Neural progenitor cell (in vitro differentiated cells): ENCODE measurements around the gene C2CD2L. TPM values are rescaled to one million over a fixed set of nuclear protein-coding genes. Genes with fewer than 3 reads are reported as not detected.
A peak's percentile ranks its signal among the peaks of the same experiment; 100 is the strongest.

Experiments used
- DNase-seq: peaks from one replicate; pipeline ENCODE4 v3.0.0-alpha.2; 2016; ENCODE audit warnings: low spot score
- H2AFZ ChIP-seq: fragments of 200-600 bp; sonication (generic); replicated peaks from 2 replicates; pipeline ENCODE4 v1.6.1; 2016; ENCODE audit warnings: antibody characterized with exemption
- H3F3A ChIP-seq: fragments of 200-600 bp; sonication (generic); 2 replicates; pipeline ENCODE4 v1.6.1; 2016; ENCODE audit warnings: antibody characterized with exemption, low read depth
- H3K27ac ChIP-seq: fragments of 200-600 bp; sonication (generic); 2 replicates; pipeline ENCODE4 v1.5.1; 2016; ENCODE audit warnings: mild to moderate bottlenecking
- H3K27me3 ChIP-seq: fragments of 200-600 bp; sonication (generic); 2 replicates; pipeline ENCODE4 v1.6.1; 2016; ENCODE audit warnings: mild to moderate bottlenecking, moderate library complexity
- H3K36me3 ChIP-seq: fragments of 200-600 bp; sonication (generic); 2 replicates; pipeline ENCODE4 v1.5.1; 2016
- H3K4me1 ChIP-seq: fragments of 200-600 bp; sonication (generic); 2 replicates; pipeline ENCODE4 v1.6.1; 2016; ENCODE audit warnings: mixed run types
- H3K4me2 ChIP-seq: fragments of 200-600 bp; sonication (generic); 2 replicates; pipeline ENCODE4 v1.6.1; 2016
- H3K4me3 ChIP-seq: fragments of 200-600 bp; sonication (generic); 2 replicates; pipeline ENCODE4 v1.5.1; 2016
- H3K79me2 ChIP-seq: fragments of 200-600 bp; sonication (generic); 2 replicates; pipeline ENCODE4 v1.6.1; 2016; ENCODE audit warnings: low read depth
- H3K9ac ChIP-seq: fragments of 200-600 bp; sonication (generic); 2 replicates; pipeline ENCODE4 v1.6.1; 2016
- H3K9me3 ChIP-seq: fragments of 200-600 bp; sonication (generic); 2 replicates; pipeline ENCODE4 v1.5.1; 2016; ENCODE audit warnings: low read depth
- H4K20me1 ChIP-seq: fragments of 200-600 bp; sonication (generic); 2 replicates; pipeline ENCODE4 v1.6.1; 2016; ENCODE audit warnings: low read depth
- H3K27ac Mint-ChIP-seq: 3 replicates; pipeline ENCODE4 v1.8.0; 2021; ENCODE audit warnings: mixed read lengths
- H3K27me3 Mint-ChIP-seq: 2 replicates; pipeline ENCODE4 v1.8.0; 2022; ENCODE audit warnings: low read depth, mild to moderate bottlenecking, inconsistent platforms, moderate library complexity, mixed read lengths; ENCODE audit not compliant: insufficient read depth
- H3K36me3 Mint-ChIP-seq: 3 replicates; pipeline ENCODE4 v1.8.0; 2021; ENCODE audit warnings: mixed read lengths
- H3K4me1 Mint-ChIP-seq: 3 replicates; pipeline ENCODE4 v1.8.0; 2021; ENCODE audit warnings: mixed read lengths
- H3K4me3 Mint-ChIP-seq: 3 replicates; pipeline ENCODE4 v1.8.0; 2021; ENCODE audit warnings: mild to moderate bottlenecking, moderate library complexity, mixed read lengths
- H3K9me3 Mint-ChIP-seq: 3 replicates; pipeline ENCODE4 v1.8.0; 2020; ENCODE audit warnings: mixed read lengths
- EZH2 ChIP-seq: fragments of 200-600 bp; sonication (generic); IDR thresholded peaks from 2 replicates; pipeline ENCODE4 v1.6.1; 2017; ENCODE audit warnings: antibody characterized with exemption, mild to moderate bottlenecking, moderate library complexity
- EZH2phosphoT487 ChIP-seq: fragments of 200-600 bp; sonication (generic); IDR thresholded peaks from 2 replicates; pipeline ENCODE4 v1.6.1; 2017; ENCODE audit warnings: antibody characterized with exemption
- total RNA-seq: library from RNA; depleted of rRNA; stranded (reverse); fragments of >200 nt; gene quantifications from 2 replicates; pipeline ENCODE4 v1.2.3, GENCODE V29; 2015; ENCODE audit warnings: low replicate concordance
- TF ChIP-seq, protein P1 (sequence below): fragments of 200-600 bp; sonication (generic); IDR thresholded peaks from 2 replicates; pipeline ENCODE4 v1.5.1; 2017; ENCODE audit warnings: antibody characterized with exemption, mild to moderate bottlenecking

Gene C2CD2L
- total RNA-seq, 1 donor from 2014 or later = 1.5 TPM

DNA sequence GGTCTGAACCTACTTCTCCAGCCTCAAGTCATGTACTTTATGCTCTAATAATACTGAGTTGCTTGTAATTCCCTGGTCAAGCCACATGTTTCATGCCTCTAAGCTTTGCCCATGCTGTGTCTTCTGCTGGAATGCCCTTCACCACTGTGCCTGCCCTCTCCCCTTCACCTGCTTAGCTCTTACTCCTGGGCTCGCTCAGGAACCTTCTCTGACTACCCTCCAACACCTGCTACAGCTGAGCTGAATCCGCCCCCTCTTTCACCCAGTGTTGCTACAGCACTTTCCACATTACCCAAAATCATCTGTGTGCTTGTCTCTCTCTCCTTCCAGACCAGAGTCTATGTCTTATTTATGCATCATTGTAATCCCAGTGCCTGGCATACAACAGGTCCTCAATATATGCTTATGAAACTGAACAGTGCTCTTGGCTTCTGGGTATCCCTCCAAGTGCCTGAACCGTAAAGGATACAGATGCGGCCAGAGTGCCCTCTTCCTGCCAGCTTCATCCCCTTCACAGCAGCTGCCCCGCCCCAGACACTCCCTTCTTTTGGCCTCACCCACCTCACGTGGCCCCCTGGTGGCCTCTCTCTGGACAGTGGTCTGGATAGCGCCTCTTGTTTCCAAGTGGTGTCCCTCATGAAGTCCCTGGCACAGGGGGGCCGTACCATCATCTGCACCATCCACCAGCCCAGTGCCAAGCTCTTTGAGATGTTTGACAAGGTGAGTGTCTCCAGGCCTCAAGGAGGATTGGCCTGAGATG lies 48.8 kb downstream of the C2CD2L start:
- no peak for TF ChIP-seq EZH2phosphoT487
- TF ChIP-seq, protein P1, sequence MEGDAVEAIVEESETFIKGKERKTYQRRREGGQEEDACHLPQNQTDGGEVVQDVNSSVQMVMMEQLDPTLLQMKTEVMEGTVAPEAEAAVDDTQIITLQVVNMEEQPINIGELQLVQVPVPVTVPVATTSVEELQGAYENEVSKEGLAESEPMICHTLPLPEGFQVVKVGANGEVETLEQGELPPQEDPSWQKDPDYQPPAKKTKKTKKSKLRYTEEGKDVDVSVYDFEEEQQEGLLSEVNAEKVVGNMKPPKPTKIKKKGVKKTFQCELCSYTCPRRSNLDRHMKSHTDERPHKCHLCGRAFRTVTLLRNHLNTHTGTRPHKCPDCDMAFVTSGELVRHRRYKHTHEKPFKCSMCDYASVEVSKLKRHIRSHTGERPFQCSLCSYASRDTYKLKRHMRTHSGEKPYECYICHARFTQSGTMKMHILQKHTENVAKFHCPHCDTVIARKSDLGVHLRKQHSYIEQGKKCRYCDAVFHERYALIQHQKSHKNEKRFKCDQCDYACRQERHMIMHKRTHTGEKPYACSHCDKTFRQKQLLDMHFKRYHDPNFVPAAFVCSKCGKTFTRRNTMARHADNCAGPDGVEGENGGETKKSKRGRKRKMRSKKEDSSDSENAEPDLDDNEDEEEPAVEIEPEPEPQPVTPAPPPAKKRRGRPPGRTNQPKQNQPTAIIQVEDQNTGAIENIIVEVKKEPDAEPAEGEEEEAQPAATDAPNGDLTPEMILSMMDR = peak; percentile 39
- TF ChIP-seq EZH2 = no peak
- H3K4me3 ChIP-seq = no peak overlapping the region
- no peak overlapping the region for H2AFZ ChIP-seq
- Mint-ChIP-seq H3K36me3 (no peaks in the 10 kb centered on the region), H3K4me1 (peaks cover 3% of the 10 kb centered on the region), H3K9me3 (no peaks in the 10 kb centered on the region), H3K27ac (no peak overlapping the region), H3K4me3 (no peak overlapping the region), H3K27me3 (peaks cover 21% of the 10 kb centered on the region)
- no peak overlapping the region for H3K4me2 ChIP-seq
- peaks cover 15% of the 10 kb centered on the region for H3K27me3 ChIP-seq
- no peaks in the 10 kb centered on the region for H3K4me1 ChIP-seq
- no peaks in the 10 kb centered on the region for H3K36me3 ChIP-seq
- no peaks in the 10 kb centered on the region for H3K9me3 ChIP-seq
- no peaks in the 10 kb centered on the region for H3K79me2 ChIP-seq
- H3F3A ChIP-seq = peaks cover 6% of the 10 kb centered on the region
- H3K9ac ChIP-seq = no peak overlapping the region
- H3K27ac ChIP-seq = no peak overlapping the region
- peak; percentile 40 for DNase-seq
- no peaks in the 10 kb centered on the region for H4K20me1 ChIP-seq

DNA sequence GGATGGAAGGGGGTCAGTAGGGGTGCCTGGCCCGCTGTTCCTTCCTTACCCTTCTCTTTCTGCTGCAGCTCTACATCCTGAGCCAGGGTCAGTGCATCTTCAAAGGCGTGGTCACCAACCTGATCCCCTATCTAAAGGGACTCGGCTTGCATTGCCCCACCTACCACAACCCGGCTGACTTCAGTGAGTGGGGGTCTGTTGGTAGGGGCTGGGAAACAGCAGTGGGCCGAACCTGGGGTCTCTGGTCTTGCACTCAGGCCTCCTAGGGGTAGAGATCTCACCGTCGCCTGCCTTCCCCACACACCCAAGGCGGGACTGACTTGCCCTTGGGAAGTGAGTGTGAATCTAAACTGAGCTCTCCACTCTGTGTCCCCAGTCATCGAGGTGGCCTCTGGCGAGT lies 49.4 kb downstream of the C2CD2L start:
- H3K27me3 Mint-ChIP-seq = peaks cover 22% of the 10 kb centered on the region
- TF ChIP-seq EZH2 (no peak), EZH2phosphoT487 (no peak)
- TF ChIP-seq, protein P1 = no peak
- Histone ChIP-seq H3K4me2 (no peak overlapping the region), H3F3A (peaks cover under 1% of the 10 kb centered on the region), H3K9me3 (no peaks in the 10 kb centered on the region), H3K27me3 (peaks cover 9% of the 10 kb centered on the region), H2AFZ (no peak overlapping the region), H3K4me3 (no peak overlapping the region), H3K27ac (no peak overlapping the region), H3K36me3 (no peaks in the 10 kb centered on the region), H3K9ac (no peak overlapping the region), H3K4me1 (no peaks in the 10 kb centered on the region), H4K20me1 (no peaks in the 10 kb centered on the region), H3K79me2 (no peaks in the 10 kb centered on the region)
- H3K9me3 Mint-ChIP-seq = no peaks in the 10 kb centered on the region
- no peak for DNase-seq
- no peak overlapping the region for H3K27ac Mint-ChIP-seq
- H3K36me3 Mint-ChIP-seq = no peaks in the 10 kb centered on the region
- peaks cover 3% of the 10 kb centered on the region for H3K4me1 Mint-ChIP-seq
- H3K4me3 Mint-ChIP-seq = no peak overlapping the region

DNA sequence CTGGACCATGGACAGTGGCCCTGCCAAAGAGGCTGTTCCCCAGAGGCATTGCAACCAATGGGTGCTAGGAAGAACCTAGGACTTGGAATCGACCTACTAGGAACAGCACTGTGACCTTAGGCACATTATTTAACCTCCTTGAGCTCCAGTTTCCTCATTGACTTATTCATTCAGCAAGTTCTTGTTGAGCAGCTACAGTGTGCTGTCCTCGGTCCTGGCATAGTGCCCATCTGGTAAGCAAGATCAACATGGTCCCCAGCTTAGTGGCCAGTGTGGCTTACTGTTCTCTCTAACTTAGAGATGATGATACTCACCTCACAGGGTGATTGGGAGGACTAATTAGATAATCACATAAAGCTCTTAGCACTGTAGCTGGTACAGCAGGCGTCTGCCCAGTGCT lies 49.9 kb downstream of the C2CD2L start:
- Mint-ChIP-seq H3K27ac (no peak overlapping the region), H3K4me1 (peaks cover 3% of the 10 kb centered on the region), H3K9me3 (no peaks in the 10 kb centered on the region), H3K36me3 (no peaks in the 10 kb centered on the region), H3K4me3 (no peak overlapping the region), H3K27me3 (peaks cover 18% of the 10 kb centered on the region)
- no peaks in the 10 kb centered on the region for H3F3A ChIP-seq
- H3K27me3 ChIP-seq = peaks cover 3% of the 10 kb centered on the region
- H3K9ac ChIP-seq = no peak overlapping the region
- H3K27ac ChIP-seq = no peak overlapping the region
- no peak overlapping the region for H3K4me2 ChIP-seq
- TF ChIP-seq EZH2phosphoT487 = no peak
- TF ChIP-seq, protein P1 = no peak
- no peak for TF ChIP-seq EZH2
- no peaks in the 10 kb centered on the region for H3K79me2 ChIP-seq
- H3K9me3 ChIP-seq = no peaks in the 10 kb centered on the region
- H3K4me1 ChIP-seq = no peaks in the 10 kb centered on the region
- H3K36me3 ChIP-seq = no peaks in the 10 kb centered on the region
- no peak overlapping the region for H2AFZ ChIP-seq
- H4K20me1 ChIP-seq = no peaks in the 10 kb centered on the region
- H3K4me3 ChIP-seq = no peak overlapping the region
- no peak for DNase-seq
